Dendritic cell treated with granulocyte-macrophage colony-stimulating factor and Interleukin-4, amounts not matched to agents 40 ng/mL and 50 ng/mL, for 4 days (primary cell): Measurements from ENCODE around the gene CDC16.
A peak's percentile ranks its signal among the peaks of the same experiment; 100 is the strongest.
"Not testable (repeated sequence)": the region's sequence is repeated elsewhere in the genome, so short reads cannot be mapped to it uniquely, and the experiment has no call there.

Experiments used
- H3K27ac Mint-ChIP-seq: one replicate; pipeline ENCODE4 v1.8.0; 2022; ENCODE audit warnings: mild to moderate bottlenecking, mixed read lengths
- H3K27me3 Mint-ChIP-seq: one replicate; pipeline ENCODE4 v1.8.0; 2022; ENCODE audit warnings: mild to moderate bottlenecking, mixed read lengths
- H3K36me3 Mint-ChIP-seq: one replicate; pipeline ENCODE4 v1.8.0; 2022; ENCODE audit warnings: low read depth, mixed read lengths
- H3K4me1 Mint-ChIP-seq: one replicate; pipeline ENCODE4 v1.8.0; 2022; ENCODE audit warnings: low read depth, mixed read lengths
- H3K4me3 Mint-ChIP-seq: one replicate; pipeline ENCODE4 v1.8.0; 2022; ENCODE audit warnings: mild to moderate bottlenecking, moderate library complexity, mixed read lengths
- H3K9me3 Mint-ChIP-seq: one replicate; pipeline ENCODE4 v1.8.0; 2022; ENCODE audit warnings: mixed read lengths
- intact Hi-C: fragments of 100-400 bp; cut with micrococcal nuclease; formaldehyde crosslinking; loops from one replicate; pipeline ENCODE4 v1.15.0; 2022

CDC16 gene

DNA sequence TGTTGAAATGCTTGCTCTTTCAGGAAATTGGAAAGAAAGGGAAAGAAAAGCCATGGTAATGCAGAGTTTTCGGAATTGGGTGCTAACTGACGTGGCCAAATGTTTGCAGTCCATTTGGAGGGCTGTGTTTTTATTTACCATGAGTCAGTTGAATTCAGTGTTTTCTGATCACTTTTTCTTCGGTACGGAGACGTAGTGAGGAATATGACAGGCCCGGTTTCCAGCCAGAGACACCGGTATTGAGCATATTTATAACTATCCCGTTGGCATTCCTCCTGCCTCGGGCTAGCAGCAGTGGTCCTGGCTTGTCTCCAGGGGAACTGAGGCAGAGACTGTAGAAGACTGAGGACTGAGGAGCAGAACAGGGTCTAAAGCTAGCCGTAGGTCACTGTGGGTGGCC is 1.0 kb downstream of the CDC16 start:
- Mint-ChIP-seq H3K9me3 (no peaks in the 10 kb centered on the region), H3K27me3 (peaks cover 7% of the 10 kb centered on the region), H3K4me1 (peaks cover 22% of the 10 kb centered on the region), H3K36me3 (peaks cover 49% of the 10 kb centered on the region), H3K4me3 (peak overlapping the region; percentile 88), H3K27ac (peak overlapping the region; percentile 87)
- intact Hi-C loops, result no loop called here

DNA sequence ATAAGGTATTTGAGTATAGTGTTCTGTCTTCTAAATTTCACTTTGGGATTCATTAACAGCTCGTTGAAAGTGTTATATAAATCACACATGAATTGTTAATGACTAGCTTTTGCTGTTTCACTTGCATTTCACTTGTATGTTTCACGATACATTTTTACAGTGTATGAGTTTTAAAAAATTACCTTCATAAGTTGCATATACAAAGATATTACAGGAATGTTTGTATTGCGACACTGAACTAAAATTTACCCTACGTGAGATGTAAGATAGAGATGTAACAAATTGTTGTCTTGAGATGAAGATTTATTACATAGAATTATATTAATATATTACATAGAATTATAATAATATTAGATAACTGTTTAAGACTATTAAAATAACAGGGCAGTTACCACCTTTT is 1.5 kb downstream of the CDC16 start:
- Mint-ChIP-seq H3K9me3 (no peaks in the 10 kb centered on the region), H3K27ac (no peak overlapping the region), H3K36me3 (peaks cover 54% of the 10 kb centered on the region), H3K4me3 (peak overlapping the region; percentile 88), H3K27me3 (peaks cover 5% of the 10 kb centered on the region), H3K4me1 (peaks cover 20% of the 10 kb centered on the region)
- intact Hi-C loops, result no loop called here

DNA sequence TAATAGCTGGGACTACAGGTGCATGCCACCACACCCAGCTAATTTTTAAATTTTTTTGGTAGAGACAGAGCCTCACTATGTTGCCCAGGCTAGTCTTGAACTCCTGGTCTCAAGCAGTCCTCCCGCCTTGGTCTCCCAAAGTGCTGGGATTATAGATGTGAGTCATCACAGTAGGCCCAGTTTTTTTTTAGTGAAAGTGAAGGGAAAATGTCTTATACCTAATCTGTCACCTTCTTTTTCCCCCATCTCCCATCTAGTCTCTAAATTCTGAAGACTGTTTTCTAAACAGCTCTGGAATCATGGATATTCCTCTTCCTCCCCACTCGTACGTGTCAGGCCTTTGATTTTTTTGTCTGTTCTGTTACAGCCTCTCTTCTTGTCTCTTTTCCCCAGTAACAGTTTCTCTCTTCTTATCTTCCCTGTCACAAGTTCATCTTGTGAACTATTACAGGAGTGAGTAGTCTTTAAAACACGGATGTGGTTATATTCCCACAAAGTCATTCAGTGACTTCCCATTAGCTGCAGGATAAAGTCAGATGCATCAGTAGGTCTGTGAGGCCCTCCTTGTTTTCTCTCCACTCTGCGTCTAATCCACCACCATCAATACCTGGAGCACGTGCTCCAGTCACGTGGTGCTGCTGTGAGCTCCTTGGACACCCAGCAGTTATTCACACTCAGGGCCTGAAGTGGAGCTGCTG is 2.9 kb downstream of the CDC16 start:
- Mint-ChIP-seq H3K36me3 (peaks cover 67% of the 10 kb centered on the region), H3K27me3 (no peaks in the 10 kb centered on the region), H3K9me3 (no peaks in the 10 kb centered on the region), H3K4me3 (no peak overlapping the region), H3K27ac (no peak overlapping the region), H3K4me1 (peaks cover 20% of the 10 kb centered on the region)
- intact Hi-C loops, result no loop called here

DNA sequence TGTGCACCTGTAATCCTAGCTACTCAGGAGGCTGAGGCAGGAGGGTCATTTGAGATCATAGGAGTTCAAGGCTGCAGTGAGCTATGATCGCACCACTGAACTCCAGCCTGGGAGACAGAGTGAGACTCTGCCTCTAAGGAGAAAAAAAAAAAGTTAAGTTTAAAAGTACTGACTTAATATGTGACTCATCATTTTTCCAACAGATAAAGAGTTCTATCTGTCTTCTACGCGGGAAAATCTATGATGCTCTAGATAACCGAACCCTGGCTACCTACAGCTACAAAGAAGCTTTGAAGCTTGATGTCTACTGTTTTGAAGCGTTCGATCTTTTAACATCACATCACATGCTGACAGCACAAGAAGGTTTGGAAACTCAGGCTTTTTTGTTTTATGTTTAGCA is 7.2 kb downstream of the CDC16 start:
- H3K4me1 Mint-ChIP-seq, result peaks cover 7% of the 10 kb centered on the region
- no peak overlapping the region for H3K27ac Mint-ChIP-seq
- intact Hi-C loops, result no loop called here
- peaks cover 99% of the 10 kb centered on the region for H3K36me3 Mint-ChIP-seq
- H3K9me3 Mint-ChIP-seq, result no peaks in the 10 kb centered on the region
- no peak overlapping the region for H3K4me3 Mint-ChIP-seq
- H3K27me3 Mint-ChIP-seq, result no peaks in the 10 kb centered on the region

DNA sequence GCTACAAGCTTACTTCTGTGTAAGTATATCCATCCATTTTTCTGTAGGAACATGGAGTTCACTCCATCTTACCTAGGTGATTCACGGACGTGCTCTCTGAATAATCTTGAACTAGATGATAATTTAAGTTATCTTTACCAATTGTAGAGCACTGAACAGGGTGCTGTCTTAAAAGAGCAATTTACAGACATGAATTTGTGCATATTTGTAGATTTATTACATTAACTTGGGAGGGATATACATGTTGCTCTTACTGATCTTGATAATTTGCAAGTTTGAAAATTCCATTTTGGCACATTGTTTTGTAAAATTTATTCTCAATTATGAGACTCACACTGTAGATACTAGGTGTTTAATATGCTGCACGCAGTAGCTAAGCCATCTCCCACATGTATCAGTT is 9.3 kb downstream of the CDC16 start:
- Mint-ChIP-seq H3K27me3 (no peaks in the 10 kb centered on the region), H3K4me1 (peaks cover 5% of the 10 kb centered on the region), H3K9me3 (no peaks in the 10 kb centered on the region), H3K4me3 (no peak overlapping the region), H3K36me3 (peaks cover 96% of the 10 kb centered on the region), H3K27ac (no peak overlapping the region)
- intact Hi-C loops, result no loop called here

DNA sequence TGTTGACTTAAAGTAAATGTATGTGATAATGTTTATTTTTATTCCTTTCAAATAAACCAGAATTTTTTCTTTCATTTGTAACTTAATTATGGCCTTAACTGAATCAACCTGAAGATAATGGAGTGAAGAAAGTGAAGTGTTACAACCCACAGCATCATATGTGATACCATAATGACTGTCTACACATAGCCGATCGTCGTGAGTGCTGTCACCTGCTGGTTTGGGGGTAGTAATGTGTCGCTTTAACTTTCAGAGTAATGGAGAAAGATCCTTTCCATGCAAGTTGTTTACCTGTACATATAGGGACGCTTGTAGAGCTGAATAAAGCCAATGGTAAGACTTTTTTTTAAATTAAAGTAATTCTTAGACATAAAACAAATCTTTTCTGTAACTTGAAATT is 9.9 kb downstream of the CDC16 start:
- H3K4me1 Mint-ChIP-seq, result peaks cover 5% of the 10 kb centered on the region
- H3K27me3 Mint-ChIP-seq, result no peaks in the 10 kb centered on the region
- intact Hi-C loops, result no loop called here
- no peak overlapping the region for H3K4me3 Mint-ChIP-seq
- no peak overlapping the region for H3K27ac Mint-ChIP-seq
- no peaks in the 10 kb centered on the region for H3K9me3 Mint-ChIP-seq
- peaks cover 94% of the 10 kb centered on the region for H3K36me3 Mint-ChIP-seq

DNA sequence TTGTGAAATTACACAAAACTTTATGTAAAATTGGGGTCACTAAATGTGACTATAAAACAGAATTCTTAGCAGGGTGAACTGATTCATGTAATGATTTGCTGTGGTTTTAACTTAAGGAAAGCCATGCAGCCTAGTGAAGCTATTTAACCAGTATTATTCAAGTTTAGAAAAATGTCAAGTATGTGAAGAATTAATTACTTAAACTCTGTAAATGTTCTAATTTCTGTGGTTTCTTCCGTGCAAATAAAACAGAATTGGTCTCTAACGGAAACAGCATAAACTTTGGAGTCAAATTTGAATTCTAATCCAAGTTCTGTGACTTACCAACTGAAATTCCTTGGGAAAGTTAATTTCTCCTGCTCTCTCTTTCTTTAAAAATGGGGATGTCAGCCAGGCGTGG is 13.3 kb downstream of the CDC16 start:
- no peak overlapping the region for H3K4me3 Mint-ChIP-seq

DNA sequence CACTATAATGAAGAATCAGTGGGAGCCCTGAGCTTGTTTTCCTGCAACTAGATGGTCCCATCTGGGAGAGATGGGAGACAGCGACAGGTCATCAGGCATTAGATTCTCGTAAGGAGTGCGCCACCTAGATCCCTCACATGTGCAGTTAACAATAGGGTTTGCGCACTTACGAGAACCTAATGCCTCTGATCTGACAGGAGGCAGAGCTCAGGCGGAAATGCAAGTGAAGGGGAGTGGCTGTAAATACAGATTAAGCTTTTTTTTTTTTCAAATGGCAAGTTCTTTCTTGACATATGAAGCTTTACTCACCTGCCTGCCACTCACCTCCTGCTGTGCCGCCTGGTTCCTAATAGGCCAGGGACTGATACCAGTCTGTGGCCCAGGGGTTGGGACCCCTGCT is 14.4 kb downstream of the CDC16 start:
- H3K4me3 Mint-ChIP-seq, result no peak overlapping the region
- H3K27ac Mint-ChIP-seq, result no peak overlapping the region
- H3K4me1 Mint-ChIP-seq, result peaks cover 5% of the 10 kb centered on the region
- intact Hi-C loops, result no loop called here
- no peaks in the 10 kb centered on the region for H3K9me3 Mint-ChIP-seq
- peaks cover 92% of the 10 kb centered on the region for H3K36me3 Mint-ChIP-seq
- H3K27me3 Mint-ChIP-seq, result no peaks in the 10 kb centered on the region

More for the DNA sequence above, 13.3 kb downstream of the CDC16 start:
- H3K27ac Mint-ChIP-seq, result no peak overlapping the region
- H3K9me3 Mint-ChIP-seq, result no peaks in the 10 kb centered on the region
- H3K36me3 Mint-ChIP-seq, result peaks cover 92% of the 10 kb centered on the region
- intact Hi-C loops, result no loop called here
- H3K4me1 Mint-ChIP-seq, result peaks cover 5% of the 10 kb centered on the region
- H3K27me3 Mint-ChIP-seq, result no peaks in the 10 kb centered on the region

DNA sequence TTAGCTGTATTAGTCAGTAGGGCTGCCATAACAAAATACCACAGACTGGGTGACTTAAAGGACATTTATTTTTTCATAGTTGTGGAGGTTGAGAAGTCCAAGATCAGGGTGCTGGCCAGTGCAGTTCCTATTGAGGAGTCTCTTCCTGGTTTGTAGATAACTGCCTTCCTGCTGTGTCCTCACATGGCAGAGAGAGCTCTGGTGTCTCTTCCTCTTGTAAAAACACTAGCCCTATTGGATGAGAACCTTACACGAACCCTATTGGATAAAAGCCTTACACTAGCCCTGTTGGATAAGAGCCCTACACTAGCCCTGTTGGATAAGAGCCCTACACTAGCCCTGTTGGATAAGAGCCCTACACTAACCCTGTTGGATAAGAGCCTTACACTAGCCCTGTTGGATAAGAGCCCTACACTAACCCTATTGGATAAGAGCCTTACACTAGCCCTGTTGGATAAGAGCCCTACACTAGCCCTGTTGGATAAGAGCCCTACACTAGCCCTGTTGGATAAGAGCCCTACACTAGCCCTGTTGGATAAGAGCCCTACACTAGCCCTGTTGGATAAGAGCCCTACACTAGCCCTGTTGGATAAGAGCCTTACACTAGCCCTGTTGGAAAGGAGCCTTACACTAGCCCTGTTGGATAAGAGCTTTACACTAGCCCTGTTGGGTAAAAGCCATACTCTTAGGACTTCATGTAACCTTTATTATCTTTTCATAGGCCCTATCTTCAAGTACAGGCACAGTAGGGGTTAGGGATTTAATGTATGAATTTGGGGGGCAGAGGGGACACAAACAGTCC is 17.1 kb downstream of the CDC16 start:
- H3K27ac Mint-ChIP-seq, H3K27me3 Mint-ChIP-seq, H3K9me3 Mint-ChIP-seq, H3K4me3 Mint-ChIP-seq, intact Hi-C loops: not testable (repeated sequence)
- Mint-ChIP-seq H3K4me1 (peaks cover 18% of the 10 kb centered on the region), H3K36me3 (peaks cover 91% of the 10 kb centered on the region)

DNA sequence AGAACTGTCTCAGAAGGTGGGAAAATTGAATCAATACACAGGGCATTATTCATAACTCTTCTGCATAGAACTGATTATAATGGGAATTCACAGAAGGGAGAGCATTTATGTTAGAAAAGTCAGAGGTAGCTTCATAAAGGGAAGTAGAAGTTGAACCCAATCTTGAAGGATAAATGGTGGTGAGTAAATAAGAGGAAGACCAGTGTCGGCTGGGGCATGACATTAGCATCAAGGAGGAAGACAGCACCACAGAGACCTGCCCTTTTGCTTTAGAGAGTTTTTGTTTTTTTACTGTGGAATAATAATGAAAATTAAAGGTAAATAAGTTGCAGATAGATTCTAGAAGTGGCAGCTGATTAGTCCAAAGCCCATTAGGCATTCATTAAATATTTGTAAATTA is 21.9 kb downstream of the CDC16 start:
- intact Hi-C loops, result no loop called here
- Mint-ChIP-seq H3K36me3 (peaks cover 97% of the 10 kb centered on the region), H3K27me3 (no peaks in the 10 kb centered on the region), H3K9me3 (no peaks in the 10 kb centered on the region), H3K27ac (no peak overlapping the region), H3K4me1 (peaks cover 13% of the 10 kb centered on the region), H3K4me3 (no peak overlapping the region)

DNA sequence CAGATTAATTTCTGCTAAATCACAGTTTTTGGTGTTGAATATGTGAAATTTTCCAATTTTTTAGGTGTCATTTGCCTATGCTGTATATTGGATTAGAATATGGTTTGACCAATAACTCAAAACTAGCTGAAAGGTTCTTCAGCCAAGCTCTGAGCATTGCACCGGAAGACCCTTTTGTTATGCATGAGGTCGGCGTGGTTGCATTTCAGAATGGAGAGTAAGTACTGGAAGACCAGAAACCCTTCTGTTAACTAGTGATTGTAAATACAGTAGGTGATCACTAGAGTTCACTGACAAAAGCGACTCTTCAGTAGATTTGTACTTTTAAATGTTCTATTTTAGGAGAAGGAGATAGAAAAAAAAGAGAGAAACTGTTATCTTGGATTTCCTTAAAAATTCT is 22.3 kb downstream of the CDC16 start:
- peaks cover 97% of the 10 kb centered on the region for H3K36me3 Mint-ChIP-seq
- H3K27ac Mint-ChIP-seq, result no peak overlapping the region
- H3K27me3 Mint-ChIP-seq, result no peaks in the 10 kb centered on the region
- H3K4me1 Mint-ChIP-seq, result peaks cover 13% of the 10 kb centered on the region
- H3K9me3 Mint-ChIP-seq, result no peaks in the 10 kb centered on the region
- H3K4me3 Mint-ChIP-seq, result no peak overlapping the region
- intact Hi-C loops, result no loop called here

DNA sequence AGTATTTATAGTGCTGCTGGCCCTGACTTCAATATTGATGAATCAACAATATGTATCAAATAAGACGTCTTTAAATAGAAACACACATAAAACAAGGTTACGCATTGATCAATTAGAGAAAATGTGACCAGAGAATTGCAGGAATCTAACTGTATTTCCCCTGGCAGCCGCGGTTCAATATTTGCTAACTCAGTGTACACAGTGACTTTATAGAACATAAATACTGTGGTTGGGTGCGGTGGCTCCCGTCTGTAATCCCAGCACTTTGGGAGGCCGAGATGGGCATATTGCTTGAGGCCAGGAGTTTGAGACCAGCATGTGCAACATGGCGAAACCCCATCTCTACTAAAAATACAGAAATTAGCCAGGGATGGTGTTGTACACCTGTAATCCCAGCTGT is 23.9 kb downstream of the CDC16 start:
- H3K4me3 Mint-ChIP-seq, result no peak overlapping the region
- intact Hi-C loops, result no loop called here
- H3K36me3 Mint-ChIP-seq, result peaks cover 97% of the 10 kb centered on the region
- no peak overlapping the region for H3K27ac Mint-ChIP-seq
- no peaks in the 10 kb centered on the region for H3K9me3 Mint-ChIP-seq
- peaks cover 13% of the 10 kb centered on the region for H3K4me1 Mint-ChIP-seq
- H3K27me3 Mint-ChIP-seq, result no peaks in the 10 kb centered on the region

DNA sequence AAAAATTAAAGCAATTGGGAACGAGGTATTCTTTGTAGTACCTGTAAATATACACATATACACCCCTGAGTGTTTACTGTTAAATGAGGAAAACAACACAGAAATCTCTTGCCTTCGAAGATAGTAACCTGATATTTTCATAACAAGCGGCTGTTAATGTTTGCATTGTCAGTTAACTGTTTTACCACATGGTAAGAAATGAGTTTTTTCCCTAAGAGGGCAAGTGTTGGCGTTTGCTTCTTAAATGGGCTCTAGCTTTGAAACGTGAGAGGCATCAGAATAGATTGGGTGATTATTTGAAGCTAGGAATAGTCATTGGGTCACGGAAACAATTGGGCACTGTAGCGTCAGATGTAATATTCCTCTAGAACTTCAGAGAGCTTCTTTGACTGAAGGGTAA is 24.7 kb downstream of the CDC16 start:
- Mint-ChIP-seq H3K4me1 (peaks cover 13% of the 10 kb centered on the region), H3K9me3 (no peaks in the 10 kb centered on the region), H3K27ac (no peak overlapping the region), H3K36me3 (peaks cover 97% of the 10 kb centered on the region), H3K4me3 (no peak overlapping the region), H3K27me3 (no peaks in the 10 kb centered on the region)
- intact Hi-C loops, result no loop called here

DNA sequence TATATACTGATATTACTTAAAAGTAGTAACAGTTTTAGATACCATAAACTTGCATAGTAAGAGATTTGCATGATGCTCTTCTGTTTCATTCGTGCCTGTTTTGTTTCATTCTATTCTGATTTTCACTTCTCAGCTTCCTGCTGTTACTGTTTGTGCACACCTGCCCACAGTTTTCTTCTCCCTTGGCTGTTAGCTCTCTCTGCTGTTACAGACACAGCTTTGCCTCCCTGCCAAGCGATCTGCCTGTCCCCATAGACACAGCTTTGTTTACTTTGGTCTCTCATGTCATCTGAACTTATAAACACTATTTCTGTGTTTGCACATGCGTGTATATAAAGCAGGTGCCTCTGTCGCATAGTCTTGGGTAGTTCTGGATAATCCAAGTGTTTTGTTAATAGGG is 25.3 kb downstream of the CDC16 start:
- Mint-ChIP-seq H3K27ac (no peak overlapping the region), H3K36me3 (peaks cover 97% of the 10 kb centered on the region)

More for the DNA sequence above, 25.3 kb downstream of the CDC16 start:
- Mint-ChIP-seq H3K9me3 (no peaks in the 10 kb centered on the region), H3K4me3 (no peak overlapping the region), H3K4me1 (peaks cover 13% of the 10 kb centered on the region), H3K27me3 (no peaks in the 10 kb centered on the region)
- intact Hi-C loops, result no loop called here
